NCI-H748 (cell line): ENCODE results near the gene SLC25A48.

Experiments
- DNase-seq: peaks from one replicate; lab custom pipeline; 2025; ENCODE audit not compliant: unreplicated experiment; lab: John Stamatoyannopoulos, UW

Gene SLC25A48

GRCh38 chr5:135880801-135881200, 46.3 kb downstream of the SLC25A48 start:
- peak; percentile 14 for DNase-seq

DNA sequence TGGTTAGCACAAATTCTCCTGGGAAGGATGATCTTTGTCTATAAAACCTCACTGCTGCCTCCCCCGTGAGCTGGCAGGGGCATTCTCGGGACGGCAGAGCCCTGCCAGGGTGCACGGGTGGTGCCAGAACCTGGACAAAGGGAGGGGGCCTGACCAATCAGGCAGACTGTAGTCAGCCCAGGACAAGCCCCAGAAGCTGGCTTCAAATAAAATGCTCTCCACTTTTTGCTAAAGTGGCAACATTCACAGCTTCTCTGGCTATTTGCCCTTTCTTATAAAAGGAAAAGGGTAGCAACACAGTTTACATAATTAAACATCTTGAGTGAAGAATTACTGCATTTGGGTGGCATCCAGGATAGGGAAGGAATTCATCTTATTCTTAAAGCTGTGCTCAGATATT, 46.8 kb downstream of the SLC25A48 start:
- no peak for DNase-seq

DNA sequence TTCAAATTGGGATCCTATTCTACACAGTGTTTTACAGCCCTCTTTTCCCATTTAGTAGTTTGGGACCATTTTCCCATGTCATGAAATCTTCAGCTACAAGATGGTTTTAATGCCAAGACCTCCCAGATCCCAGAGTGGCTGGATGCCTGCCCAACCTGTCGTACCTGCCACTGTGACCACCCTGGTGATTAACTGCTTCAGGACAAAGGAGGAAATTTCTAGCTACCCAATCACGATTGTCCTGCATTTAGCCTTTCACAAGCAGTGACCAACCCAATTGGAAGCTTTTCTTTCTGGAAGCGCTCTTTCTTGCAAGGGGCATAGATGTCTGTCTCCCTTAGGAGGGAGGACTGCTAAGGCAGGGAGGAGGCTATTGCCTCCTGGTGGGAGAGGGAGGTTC, 47.4 kb downstream of the SLC25A48 start:
- DNase-seq: no peak

DNA sequence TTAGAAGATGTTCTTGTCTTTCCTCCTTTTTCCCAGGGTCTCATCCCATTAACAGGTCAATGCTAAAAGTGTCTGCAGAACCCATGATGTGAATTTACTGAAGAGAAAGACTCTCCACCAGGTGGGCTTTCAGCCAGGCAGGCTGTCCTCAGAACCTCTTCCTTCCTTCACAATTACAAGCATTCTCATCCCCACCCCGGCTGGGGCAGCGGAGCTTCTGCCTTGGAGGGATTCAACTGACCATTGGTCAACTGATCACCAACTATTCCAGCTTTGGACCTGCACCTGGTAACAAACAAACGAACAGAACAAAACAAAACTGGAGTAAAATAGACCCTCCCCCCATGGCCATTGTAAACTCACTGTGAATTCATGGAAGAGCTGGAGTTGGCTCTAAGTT, 48.6 kb downstream of the SLC25A48 start:
- no peak for DNase-seq

- no peak for DNase-seq
These were observed 49.0 kb downstream of the SLC25A48 start for GRCh38 chr5:135883441-135883840.

DNA sequence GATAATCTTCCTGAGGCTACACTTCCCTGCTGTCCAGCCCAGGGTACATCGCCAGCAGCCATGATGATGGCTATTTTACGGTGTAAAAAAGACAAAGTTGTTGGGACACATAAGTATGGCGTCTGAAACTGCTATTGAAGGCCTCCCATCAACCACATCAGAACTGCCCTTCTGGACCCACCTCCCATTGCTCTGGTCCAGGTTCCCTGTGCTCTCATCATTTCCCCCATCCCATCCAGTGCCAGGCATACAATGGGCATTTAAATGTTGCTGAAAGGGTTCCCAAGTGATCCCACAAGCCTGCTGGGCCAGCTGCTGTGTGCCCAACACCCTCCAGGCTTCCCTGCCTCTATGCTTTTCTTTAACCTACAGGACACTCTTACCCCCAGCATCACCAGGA, 50.6 kb downstream of the SLC25A48 start:
- no peak for DNase-seq

- DNase-seq: no peak
These were observed 51.7 kb downstream of the SLC25A48 start for GRCh38 chr5:135886136-135886535.

- DNase-seq: peak; percentile 68
These were observed 53.0 kb downstream of the SLC25A48 start for GRCh38 chr5:135887447-135887864.

DNA sequence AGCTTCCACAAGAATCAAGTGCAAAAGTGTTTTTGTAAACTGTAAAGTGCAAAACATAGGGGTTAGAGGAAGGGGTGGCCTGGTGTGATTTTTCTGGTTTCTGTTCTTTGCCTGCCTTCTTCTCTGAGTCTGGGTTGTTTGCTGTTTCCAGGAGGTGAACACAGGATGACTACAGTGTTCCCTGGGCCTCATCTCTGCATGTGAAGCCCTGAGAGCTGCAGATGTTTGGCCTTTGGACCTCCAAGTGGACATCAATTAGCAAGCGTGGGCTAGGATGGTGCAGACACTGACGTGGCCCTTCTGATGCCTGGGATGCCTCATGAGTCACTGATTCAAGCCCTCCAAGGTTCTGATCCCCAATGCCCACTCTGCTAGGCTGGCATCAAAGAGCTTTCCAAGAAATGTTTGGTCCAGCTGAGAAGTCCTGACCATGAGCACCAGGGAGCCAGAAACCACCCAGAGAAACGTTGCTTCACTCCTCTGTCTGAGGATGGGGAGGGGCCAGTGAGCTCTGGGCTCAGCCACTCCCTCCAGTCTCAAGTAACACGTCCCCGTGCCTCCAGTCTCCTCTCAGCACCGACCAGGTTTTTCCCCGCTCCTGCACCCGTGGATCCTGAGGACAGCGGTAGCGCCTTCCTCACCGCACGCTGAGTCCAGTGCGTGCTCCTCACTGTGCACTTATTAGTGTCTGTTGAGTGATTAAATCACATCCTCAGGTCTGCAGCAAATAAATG, 53.6 kb downstream of the SLC25A48 start:
- peak; percentile 19 for DNase-seq

- no peak for DNase-seq
These were observed 55.8 kb downstream of the SLC25A48 start for GRCh38 chr5:135890296-135890695.

DNA sequence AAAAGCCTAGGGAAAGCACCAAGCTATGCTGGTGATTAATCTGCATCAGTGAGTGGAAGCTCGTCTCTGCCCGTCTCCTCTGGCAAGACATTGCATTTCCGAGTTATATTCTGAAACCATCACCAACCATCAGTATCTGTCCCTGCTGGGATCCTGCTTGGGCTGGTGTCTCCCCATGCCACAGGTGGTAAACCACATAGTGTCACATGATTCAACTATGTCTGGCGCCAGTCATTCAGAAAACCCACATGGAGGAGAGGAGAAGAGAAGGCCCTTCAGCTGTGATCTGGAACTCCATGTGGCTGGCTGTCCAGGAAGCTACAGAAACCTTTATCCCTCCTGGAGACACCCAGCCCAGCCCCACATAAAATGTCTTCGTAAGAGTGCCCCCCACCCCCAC, 56.4 kb downstream of the SLC25A48 start:
- no peak for DNase-seq

DNA sequence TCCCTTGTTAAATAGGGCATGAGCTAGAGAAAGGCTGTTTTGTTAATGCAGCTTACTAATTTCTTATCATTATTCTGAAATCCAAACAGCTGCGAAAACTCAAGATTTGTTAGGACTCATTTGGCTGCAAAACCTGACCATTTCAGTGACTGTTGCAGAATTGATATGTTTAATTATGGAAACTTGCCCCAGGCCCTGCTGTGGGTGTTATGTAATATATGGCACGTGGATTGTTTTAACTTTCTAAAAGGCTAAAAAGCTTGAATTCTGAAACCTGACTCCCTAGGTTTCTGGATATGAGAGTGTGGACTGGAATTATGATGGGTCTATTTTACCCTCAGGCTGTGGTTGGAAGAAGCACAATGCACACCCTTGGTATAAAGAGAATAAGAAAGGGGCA, 56.8 kb downstream of the SLC25A48 start:
- no peak for DNase-seq

DNA sequence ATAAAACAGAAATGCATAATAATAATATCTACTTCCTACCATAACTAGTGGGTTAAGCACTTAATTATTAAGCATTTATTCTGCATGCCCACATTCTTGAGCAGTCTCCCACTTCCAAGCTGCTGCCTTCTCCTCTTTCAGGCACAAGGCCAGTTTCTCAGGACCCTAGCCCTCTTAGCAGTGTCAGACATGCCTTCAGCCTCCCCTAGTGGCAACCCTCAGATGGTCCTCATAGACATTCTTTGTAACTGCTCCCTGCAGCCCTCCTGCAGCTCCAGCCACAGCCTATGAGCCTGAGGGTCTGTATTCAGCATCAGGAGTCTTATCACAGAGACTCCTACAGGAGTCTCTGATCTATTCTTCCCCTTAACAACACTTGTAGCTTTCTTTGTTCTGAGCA, 57.3 kb downstream of the SLC25A48 start:
- DNase-seq: no peak

DNA sequence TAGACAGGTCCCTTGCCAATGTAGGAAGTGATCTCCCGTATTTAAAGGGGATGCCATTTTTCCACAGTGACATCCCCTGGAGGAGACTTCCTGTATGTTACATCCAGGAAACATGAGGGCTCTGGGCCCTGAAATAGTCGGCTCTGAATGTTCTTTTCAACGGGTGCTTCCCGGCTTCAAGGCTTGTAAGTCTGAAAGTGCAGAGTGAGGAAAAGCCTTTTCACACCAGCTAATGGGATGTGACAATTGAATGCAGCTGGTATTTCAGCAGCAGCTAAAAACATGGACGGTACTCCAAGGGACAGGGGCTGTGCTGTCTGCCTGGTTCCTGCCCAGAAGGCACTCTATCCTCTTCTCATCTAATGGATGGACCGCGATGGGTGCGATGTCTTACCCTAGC, 59.8 kb downstream of the SLC25A48 start:
- no peak for DNase-seq

DNA sequence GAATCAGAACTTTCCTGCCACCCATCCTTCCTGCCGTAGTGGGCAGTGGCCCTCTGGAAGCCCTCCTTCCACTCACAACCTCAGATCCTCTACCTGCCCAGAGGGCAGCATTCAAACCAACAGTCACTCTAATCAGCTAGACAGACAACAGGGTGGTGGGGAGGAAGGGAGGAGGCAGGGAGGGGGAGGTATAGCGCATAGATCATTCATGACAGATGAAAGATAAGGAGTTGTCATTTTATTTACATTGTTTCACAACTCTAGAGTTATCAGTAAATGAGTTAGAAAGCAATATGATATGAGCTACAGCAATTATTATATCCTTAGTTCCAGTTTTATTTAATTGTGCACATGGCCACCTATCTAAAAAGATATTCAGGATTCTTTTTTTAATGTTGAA, 60.3 kb downstream of the SLC25A48 start:
- no peak for DNase-seq

GRCh38 chr5:135895474-135896006, 61.1 kb downstream of the SLC25A48 start, which contains the start of gene IL9:
Gene IL9 (minus strand): TSS chr5:135895841. CDS start chr5:135895816, 25 bp downstream.
- DNase-seq: no peak

DNA sequence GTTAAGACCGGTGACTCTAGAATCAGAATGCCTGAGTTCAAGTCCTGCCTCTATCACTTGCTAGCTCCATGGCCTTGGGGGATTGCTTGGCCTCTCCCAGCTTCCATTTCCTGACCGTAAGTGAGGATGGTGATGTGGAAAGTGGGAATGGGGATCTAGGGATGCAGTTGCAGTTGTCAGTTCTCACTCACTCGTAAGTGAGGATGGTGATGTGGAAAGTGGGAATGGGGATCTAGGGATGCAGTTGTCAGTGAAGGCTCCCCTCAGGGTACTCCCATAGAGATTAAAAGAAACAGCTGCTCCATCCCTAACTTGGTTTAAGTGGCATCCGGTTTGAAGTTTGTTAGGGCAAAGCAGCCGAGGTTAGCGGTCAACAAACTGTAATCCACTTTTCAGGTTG, 64.2 kb downstream of the SLC25A48 start:
- DNase-seq: no peak

DNA sequence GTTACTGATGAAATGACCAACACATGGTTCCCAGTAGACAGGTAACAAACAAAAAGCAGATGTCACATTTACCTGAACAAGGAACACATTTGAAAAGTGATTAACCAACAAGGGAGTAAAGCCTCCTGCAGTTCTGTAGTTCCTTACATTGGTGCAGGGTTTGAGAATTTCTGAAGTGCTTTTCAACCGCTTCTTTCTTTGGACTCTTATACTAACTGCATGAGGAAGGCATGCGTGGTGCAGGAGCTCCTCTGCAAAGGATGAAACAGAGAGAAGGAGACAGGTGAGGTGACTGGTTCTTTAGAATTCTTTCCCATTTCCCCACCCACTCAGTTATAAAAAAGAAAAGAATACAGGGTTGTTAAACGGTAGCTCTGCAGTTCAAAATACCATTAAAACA, 65.8 kb downstream of the SLC25A48 start:
- no peak for DNase-seq

GRCh38 chr5:135901633-135902032, 67.2 kb downstream of the SLC25A48 start:
- DNase-seq: no peak

DNA sequence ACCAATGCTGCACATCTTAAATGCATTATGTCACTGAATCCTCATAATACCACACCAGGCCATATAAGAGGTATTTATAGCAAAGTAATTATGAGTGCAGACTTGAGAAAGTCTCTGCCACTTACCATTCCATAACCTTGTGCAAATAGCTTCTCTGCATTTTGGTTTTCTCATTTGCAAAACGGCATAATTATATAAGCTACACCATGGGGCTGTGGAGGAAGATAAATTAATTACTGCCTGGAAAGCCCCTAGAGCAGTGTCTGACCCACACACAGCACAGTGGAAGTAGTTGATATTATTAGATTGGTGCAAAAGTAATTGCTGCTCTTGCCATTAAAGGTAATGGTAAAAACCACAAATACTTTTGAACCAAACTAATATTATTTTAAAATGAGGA, 70.7 kb downstream of the SLC25A48 start:
- no peak for DNase-seq

DNA sequence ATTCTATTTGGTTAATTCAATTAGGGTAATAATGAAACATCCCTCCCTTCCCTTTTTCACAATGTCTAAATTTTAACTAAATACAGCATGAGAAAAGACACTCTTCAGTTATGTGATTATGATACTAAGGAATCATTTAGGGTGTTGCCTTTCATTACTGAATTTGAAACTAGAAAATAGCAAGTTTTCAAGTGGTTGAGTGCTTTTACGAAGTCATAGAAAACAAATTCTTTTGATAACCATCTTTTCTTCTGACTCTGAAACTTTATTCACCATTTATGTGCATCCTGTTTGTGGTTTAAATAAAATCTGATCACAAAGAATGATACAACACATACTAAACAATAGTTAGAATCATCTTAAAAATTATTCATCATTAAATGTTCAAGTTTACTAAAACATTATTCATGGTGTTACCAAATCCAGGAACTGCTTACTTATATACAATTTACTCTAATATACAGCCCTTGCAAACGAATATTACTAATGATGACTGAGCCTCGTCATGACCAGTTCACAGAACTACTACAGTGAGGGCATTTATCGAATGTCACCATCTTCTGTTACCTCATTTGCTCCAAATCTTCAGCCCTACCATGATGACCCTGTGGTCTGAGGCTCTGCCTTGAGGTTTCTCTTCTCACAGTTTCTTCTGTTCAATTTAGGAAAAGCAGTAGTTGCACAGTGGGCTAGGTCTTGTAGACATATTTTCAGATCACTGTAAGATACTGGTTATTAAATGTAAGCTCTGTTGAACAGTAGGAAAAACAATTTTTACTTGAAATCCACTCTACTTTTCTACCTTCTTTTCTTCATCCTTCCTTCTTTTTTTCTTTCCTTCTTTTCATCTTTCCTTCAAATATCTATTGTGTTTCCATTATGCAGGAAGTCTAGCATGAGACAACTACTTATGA, 79.5 kb downstream of the SLC25A48 start:
- DNase-seq: no peak

GRCh38 chr5:135915466-135916001, 81.1 kb downstream of the SLC25A48 start:
- no peak for DNase-seq
